ENCODE results near the gene NT5C1A. TPM values are rescaled to one million over a fixed set of nuclear protein-coding genes. Genes with fewer than 3 reads are reported as not detected.

The NT5C1A gene
- total RNA-seq, 2 experiments from 2014 or later: not detected

- Histone ChIP-seq H3K79me2 (ENCODE audit: insufficient read depth, low read depth, low read length) (no peaks in the 10 kb centered on the region), H3K27ac (ENCODE audit: low read depth, low read length, poor library complexity, severe bottlenecking) (no peak overlapping the region), H3K4me2 (ENCODE audit: low read length) (no peak overlapping the region), H3K36me3 (ENCODE audit: insufficient read depth, low read length) (no peaks in the 10 kb centered on the region), H3K9me3 (ENCODE audit: low read length) (no peaks in the 10 kb centered on the region), H4K20me1 (ENCODE audit: insufficient read depth, low read length) (no peaks in the 10 kb centered on the region), H2AFZ (ENCODE audit: low read length) (no peak overlapping the region), H3K4me3 (ENCODE audit: low read depth, low read length, poor library complexity, severe bottlenecking) (no peak overlapping the region), H3K4me1 (ENCODE audit: insufficient read depth, low read length, poor library complexity, severe bottlenecking) (no peaks in the 10 kb centered on the region), H3K9me2 (ENCODE audit: insufficient read depth, low read length) (no peaks in the 10 kb centered on the region)
- TF ChIP-seq EZH2phosphoT487 (IDR thresholded peaks at IDR 0.05; ENCODE audit: borderline replicate concordance, low read depth, low read length) (no peak), CTCF (conservative IDR thresholded peaks at IDR 0.05; ENCODE audit: low read length) (no peak)
- POLR2A ChIA-PET: no interaction called here
- no TSS peak for BruUV-seq (replicated peaks)
- intact Hi-C loops (cut with micrococcal nuclease; ENCODE audit: unreplicated experiment): no loop called here
- DNase-seq (ENCODE audit: low spot score): no peak
- CTCF ChIA-PET (ENCODE audit: unreplicated experiment): no interaction called here
Measured at GRCh38 chr1:39679821-39680220, 7.9 kb upstream of the NT5C1A start.

GRCh38 chr1:39678889-39679288 is 7.0 kb upstream of the NT5C1A start:
- intact Hi-C loops (cut with micrococcal nuclease; ENCODE audit: unreplicated experiment): no loop called here
- POLR2A ChIA-PET: no interaction called here
- no peak for DNase-seq (ENCODE audit: low spot score)
- no peak overlapping the region for H3K4me3 ChIP-seq (ENCODE audit: low read depth, low read length, poor library complexity, severe bottlenecking)
- no peaks in the 10 kb centered on the region for H3K9me2 ChIP-seq (ENCODE audit: insufficient read depth, low read length)
- no peak overlapping the region for H2AFZ ChIP-seq (ENCODE audit: low read length)
- BruUV-seq (replicated peaks): no TSS peak
- no peak overlapping the region for H3K4me2 ChIP-seq (ENCODE audit: low read length)
- no peaks in the 10 kb centered on the region for H3K4me1 ChIP-seq (ENCODE audit: insufficient read depth, low read length, poor library complexity, severe bottlenecking)
- no peaks in the 10 kb centered on the region for H4K20me1 ChIP-seq (ENCODE audit: insufficient read depth, low read length)
- H3K36me3 ChIP-seq (ENCODE audit: insufficient read depth, low read length): no peaks in the 10 kb centered on the region
- no peak overlapping the region for H3K27ac ChIP-seq (ENCODE audit: low read depth, low read length, poor library complexity, severe bottlenecking)
- no peaks in the 10 kb centered on the region for H3K9me3 ChIP-seq (ENCODE audit: low read length)
- no peaks in the 10 kb centered on the region for H3K79me2 ChIP-seq (ENCODE audit: insufficient read depth, low read depth, low read length)
- TF ChIP-seq EZH2phosphoT487 (IDR thresholded peaks at IDR 0.05; ENCODE audit: borderline replicate concordance, low read depth, low read length): no peak
- no peak for TF ChIP-seq CTCF (conservative IDR thresholded peaks at IDR 0.05; ENCODE audit: low read length)
- CTCF ChIA-PET (ENCODE audit: unreplicated experiment): no interaction called here

- CTCF ChIA-PET (ENCODE audit: unreplicated experiment): no interaction called here
- Histone ChIP-seq H4K20me1 (ENCODE audit: insufficient read depth, low read length) (no peaks in the 10 kb centered on the region), H2AFZ (ENCODE audit: low read length) (no peak overlapping the region)
Measured at GRCh38 chr1:39677645-39678044, 5.7 kb upstream of the NT5C1A start.

More at GRCh38 chr1:39677645-39678044, 5.7 kb upstream of the NT5C1A start:
- Histone ChIP-seq H3K4me1 (ENCODE audit: insufficient read depth, low read length, poor library complexity, severe bottlenecking) (no peaks in the 10 kb centered on the region), H3K4me3 (ENCODE audit: low read depth, low read length, poor library complexity, severe bottlenecking) (no peak overlapping the region), H3K36me3 (ENCODE audit: insufficient read depth, low read length) (no peaks in the 10 kb centered on the region), H3K9me2 (ENCODE audit: insufficient read depth, low read length) (no peaks in the 10 kb centered on the region), H3K9me3 (ENCODE audit: low read length) (no peaks in the 10 kb centered on the region), H3K27ac (ENCODE audit: low read depth, low read length, poor library complexity, severe bottlenecking) (no peak overlapping the region), H3K79me2 (ENCODE audit: insufficient read depth, low read depth, low read length) (no peaks in the 10 kb centered on the region), H3K4me2 (ENCODE audit: low read length) (no peak overlapping the region)
- no TSS peak for BruUV-seq (replicated peaks)
- intact Hi-C loops (cut with micrococcal nuclease; ENCODE audit: unreplicated experiment): no loop called here
- DNase-seq (ENCODE audit: low spot score): no peak
- TF ChIP-seq EZH2phosphoT487 (IDR thresholded peaks at IDR 0.05; ENCODE audit: borderline replicate concordance, low read depth, low read length) (no peak), CTCF (conservative IDR thresholded peaks at IDR 0.05; ENCODE audit: low read length) (no peak)
- POLR2A ChIA-PET: no interaction called here

Data from OCI-LY7 (cell line).